Middle frontal gyrus (tissue), 1 donor: ENCODE data around the gene WDR1.

ENCODE experiments used
- DNase-seq: peaks from one replicate; pipeline ENCODE4 v3.0.0-alpha.2; 2015; ENCODE audit warnings: low spot score; ENCODE audit errors: extremely low spot score

WDR1 gene

DNA sequence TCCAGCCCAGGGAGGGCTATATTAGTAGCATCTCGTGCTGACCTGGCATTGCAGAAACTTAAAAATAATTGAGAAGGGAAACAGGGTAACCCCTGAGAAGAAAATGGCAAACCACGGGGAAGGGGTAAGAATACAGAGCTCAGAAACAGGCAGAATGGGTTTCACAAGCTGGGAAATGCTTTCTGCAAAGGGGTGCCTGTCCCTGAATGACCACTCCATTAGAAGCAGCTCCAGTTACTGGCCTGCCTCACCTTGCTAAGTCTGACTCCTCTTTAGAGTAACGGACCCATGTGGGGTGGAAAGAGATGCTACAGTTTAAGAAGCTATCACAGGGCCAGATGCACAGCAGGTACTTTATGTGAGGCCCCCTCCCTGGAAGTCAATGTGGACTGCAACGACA lies 2.5 kb downstream of the WDR1 start:
- DNase-seq, result no peak

DNA sequence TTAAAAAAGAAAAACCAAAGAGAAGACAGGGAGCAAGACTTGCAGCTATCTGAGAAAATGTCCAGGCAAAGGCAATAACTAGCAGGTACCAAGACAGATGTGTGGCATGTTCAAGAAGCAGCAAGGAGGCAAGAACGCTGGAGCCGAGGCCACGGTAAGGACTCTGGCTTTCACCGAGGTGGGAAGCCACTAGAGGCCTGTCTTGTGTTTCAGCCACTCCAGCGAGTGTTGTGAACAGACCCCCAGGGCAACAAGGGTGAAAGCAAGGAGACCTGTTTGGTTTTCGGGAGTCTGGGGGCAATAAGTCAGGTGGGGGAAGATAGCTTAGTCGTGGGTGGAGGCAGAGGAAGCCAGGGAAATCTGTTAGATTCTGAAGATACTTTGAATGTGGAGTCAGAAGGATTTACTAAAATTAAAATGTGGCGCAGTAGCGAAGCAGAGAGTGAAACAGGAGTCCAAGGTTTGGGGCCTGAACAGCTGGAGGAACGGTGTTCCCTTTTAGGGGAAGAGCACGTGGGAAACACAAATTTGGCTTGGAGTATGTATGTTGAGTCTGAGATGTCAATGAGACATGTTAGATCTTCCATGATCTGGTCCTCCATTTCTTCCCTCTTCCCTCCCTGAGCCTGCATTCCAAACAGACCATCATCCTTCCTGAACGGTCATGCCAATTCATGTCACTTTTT lies 3.1 kb downstream of the WDR1 start:
- DNase-seq, result no peak

DNA sequence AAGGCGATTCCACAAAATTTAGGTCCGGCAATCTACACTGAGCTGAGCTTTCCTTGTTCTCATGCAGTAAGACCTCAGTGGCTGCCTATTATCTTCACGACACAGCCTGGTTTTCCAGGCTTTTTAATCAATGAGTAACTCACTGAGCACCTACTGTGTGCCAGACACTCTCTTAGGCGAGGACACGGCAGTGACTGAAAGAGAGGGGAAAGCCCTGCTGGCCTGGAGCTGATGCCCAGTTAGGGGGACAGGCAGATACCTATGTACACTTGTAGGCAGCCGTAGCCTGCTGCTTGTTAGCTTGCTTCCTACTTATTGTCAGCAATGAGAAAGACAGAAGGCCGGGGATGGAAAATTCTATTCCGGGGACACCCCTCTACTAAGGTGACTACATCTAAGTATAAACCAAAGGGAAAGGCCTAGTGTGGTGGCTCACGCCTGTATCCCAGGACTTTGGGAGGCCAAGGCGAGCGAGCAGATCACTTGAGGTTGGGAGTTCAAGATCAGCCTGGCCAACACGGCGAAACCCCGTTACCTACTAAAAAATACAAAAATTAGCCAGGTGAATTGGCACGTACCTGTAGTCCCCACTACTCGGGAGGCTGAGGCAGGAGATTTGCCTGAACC lies 3.8 kb downstream of the WDR1 start:
- DNase-seq, result no peak

DNA sequence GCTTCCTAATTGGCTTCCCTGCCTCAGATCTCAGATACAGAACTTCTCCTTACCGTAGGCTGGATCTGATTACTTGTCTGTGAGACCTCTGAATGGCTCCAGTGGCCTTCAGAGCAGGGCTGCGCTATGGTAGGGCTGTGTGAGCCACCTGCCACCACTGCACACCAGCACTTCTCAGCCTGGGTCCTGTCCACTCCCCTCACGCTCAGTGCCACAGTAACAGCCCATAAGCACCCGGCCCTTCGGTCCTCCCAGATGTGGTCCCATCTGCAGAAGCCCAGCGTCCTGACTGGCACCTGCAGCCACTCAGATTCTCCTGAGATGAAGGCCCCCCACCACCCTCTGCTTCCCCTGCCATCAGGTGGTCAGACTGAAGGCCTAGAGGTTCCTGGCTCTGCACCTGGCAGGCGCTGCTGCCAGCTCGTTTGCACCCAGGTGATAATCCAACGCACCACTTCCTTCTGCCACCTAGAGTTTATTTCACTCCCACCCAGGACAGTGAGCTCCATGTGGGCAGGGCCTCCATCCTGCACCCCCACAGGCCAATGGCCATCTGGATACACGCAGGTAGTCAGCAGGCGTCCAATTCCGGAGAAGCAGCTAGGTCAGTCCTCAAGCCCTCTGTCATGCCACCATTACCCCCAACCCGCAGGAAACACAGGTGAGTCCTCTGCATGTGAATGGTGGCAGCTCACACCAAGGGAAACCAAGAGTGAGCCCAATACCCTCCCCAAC lies 5.4 kb downstream of the WDR1 start:
- no peak for DNase-seq

DNA sequence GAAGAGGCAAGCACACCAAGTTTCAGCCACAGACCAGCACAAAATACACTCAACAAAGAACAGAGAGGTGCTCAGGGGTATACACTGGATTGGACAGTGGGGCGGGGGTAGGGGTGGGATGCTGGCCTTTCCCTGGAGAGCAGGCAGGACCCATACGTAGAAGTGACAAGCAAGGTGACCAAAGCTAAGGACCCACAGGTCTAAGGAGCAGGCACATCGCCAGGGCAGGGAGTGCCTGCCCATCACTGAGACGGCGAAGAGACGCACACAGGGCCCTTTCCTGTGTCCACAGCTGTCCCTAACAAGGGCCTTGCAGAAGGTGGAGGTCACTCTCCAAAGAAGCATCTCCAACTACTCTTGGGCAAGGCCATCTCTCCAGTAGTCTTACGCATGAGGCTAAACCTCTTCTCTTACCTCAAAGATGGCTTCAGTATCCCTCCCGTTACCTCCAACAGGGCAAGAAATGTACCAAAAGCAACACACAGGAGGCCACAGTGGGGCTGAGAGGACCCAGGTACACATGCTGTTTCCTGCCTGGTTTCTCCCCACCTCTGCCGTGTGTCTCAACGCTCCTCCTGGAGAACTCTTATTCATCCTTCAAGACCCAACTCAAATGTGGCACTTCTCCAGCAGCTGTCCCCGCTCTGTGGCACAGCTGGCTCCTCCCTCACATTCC lies 6.5 kb downstream of the WDR1 start:
- no peak for DNase-seq

DNA sequence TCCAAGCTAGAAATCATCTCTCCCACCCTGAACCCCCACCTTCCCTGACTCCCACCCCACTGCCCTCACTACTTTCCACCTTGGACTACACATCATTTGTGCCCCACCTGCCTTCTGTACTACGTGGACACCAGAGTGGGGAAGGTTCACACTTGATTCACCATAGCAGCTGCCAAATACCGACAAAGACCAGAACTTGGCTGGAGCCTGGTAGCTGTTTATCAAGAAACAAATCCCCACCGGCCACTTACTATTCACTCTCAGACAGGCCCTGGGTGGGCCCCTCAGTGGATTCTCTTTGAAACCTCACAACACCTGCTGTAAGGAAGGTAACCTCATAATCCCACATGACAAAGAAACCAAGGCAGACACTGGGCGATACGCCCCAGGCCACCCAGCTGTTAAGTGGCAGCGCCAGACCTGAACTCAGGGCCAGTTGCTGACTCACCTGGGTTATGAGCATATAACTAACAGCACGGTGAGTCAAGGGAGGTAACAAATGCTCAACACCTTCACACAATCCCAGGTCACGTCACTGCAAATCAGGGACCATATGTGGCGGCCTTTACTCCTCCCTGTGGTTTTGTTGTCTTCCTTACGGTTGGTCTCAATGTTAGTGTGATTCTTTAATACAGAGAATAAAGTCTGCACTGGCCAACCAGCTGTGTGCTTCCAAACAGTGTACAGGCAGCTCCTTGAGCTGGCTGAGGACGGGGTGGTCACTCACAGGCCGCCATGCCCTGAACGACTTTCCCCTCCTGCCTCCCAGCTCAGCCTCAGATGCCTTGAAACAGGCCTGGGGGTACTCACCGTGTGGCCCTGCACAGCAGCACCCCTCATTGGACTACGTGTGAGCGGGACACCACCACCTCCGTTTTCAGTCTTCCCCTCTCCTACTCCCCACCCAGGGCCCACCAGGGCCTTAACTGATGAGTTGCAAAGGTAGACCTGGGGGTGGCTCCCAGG lies 7.5 kb downstream of the WDR1 start:
- DNase-seq, result no peak

DNA sequence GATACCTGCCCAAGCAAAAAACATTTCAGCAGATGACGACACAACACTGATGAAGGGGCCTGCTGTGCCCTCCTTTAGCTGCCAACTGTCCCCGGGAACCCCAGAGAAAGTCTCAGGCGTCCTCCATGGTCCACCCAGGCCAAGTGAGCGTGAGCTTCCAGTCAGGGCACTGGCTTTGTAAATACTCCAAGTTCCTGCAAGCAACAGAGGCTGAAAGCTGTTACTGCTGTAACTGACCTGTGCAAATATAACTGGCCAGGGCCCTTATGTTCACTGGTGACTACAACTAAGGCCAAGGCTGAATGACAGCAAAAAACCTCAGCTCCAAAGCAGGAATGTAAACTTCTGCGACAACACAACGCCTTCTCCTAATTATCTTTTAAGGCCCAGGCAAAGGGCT lies 8.2 kb downstream of the WDR1 start:
- no peak for DNase-seq

DNA sequence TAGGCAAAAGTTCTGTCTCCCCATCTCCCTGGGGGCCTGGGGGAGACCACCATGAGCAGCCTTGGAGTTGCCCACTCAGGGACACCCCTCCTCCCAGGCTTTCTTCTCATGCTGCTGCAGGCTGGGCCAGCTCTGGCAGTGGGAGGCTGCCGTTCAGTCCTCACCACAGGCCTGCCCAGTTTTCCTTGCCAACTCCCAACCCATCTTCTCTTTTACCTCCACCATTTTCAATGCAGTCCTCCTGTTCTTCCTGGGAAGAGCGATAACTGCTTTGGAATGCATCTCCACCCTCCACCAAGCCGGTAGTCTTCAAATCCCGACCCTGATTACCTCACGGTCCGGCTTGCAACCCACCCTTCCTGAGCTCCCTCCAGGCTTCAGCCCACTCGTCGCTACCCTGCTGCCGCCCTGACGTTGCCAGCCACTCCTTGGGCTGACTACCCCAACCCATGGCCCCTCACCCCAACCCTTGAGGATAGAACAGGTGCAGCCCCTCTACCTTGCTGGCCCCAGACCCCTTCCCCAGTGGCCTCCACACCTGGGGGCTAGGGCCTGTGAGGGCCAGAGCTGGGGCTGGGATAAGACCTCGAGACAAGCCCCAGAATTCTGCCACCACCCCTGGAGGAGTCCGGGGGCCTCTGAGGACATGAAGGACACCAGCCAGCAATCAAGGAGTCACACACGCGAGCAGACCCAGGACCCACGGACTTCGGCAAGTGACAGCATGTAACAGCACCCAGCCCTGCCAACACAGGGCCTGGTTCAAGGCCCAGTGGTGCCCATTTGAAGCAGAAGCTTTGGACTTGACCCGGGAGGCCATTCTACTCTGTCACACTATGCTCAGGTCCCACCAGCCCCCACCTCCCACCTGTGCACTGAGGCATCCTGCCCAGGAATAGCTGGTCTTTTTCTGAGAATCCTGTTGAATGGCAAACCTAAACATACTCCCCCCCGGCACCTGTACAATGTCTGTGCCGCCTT lies 9.2 kb downstream of the WDR1 start:
- no peak for DNase-seq

DNA sequence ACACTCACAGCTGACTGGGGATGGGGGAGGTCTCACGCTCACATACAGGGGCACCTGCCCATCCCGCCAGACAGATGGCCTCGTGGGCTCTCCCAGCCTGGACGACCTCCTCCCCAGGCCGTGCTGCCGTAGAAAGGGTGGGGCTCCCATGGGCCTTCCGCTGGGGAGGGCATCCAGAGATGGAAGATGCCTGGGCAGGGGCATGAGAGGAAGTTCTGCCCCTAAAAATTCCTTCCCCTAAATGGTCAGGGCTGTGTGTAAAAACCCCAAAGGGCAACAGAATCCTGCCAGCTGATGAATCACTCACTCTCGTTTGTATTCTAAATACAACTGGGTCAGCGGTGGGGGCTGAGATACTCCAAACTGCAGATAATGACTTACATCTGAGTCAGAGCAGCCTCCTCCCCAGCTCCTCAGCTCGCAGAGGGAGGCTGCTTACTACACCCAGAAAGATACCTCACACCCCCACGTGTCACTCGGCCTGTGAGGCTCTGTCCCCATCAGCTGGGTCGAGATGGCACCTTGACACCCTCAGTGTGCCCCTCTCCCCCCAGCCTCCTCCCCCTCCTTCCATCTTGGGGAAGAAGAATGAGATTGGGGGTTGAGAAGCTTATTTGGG lies 10.1 kb downstream of the WDR1 start:
- DNase-seq, result no peak

DNA sequence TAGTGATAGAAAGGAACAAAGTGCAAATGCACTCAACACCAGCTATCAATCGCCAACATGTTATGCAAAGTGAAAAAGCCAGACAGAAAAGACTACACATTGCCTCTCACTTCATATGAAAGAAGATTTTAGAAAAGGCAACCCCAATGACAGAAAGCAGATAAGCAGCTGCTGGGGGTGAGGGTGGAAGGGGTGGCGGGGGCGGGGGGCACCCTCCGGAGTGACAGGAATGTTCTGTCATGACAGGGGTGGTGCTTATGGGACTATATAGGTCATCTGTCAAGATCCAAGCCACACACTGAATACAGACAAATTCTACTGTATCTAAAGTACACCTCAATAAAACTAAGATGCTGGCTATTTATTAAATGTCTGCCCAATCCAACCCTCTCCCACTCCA lies 10.7 kb downstream of the WDR1 start:
- no peak for DNase-seq

DNA sequence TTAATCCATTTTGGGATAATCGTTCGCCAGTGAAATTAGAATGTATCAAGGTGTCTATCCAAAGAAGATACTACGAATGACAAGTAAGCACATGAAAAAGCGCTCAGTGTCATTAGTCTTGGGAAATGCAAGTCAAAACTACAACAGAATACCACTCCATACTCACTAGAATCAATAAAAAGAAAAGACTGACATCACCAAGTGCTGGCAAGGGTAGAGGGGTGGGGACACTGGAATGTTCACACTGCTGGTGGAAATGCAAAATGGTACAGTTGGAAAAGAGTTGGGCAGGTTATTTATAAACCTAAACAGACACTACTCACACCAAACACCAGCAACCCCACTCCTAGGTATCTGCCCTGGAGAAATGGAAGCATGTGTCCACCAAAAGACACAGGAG lies 11.2 kb downstream of the WDR1 start:
- no peak for DNase-seq

DNA sequence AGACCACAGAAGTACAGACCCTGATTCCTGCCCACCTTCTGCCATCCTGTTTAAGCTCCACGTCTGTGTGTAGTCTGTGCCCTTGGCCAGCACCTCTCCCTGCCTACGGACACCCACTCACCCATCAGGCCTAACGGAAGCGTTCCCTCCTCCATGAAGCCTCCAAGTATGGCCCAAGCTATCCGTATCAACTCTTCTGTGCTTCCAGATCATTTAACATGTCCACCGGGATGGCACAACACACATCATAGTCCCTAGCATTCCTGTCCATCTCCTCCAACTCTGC lies 11.7 kb downstream of the WDR1 start:
- DNase-seq, result no peak

DNA sequence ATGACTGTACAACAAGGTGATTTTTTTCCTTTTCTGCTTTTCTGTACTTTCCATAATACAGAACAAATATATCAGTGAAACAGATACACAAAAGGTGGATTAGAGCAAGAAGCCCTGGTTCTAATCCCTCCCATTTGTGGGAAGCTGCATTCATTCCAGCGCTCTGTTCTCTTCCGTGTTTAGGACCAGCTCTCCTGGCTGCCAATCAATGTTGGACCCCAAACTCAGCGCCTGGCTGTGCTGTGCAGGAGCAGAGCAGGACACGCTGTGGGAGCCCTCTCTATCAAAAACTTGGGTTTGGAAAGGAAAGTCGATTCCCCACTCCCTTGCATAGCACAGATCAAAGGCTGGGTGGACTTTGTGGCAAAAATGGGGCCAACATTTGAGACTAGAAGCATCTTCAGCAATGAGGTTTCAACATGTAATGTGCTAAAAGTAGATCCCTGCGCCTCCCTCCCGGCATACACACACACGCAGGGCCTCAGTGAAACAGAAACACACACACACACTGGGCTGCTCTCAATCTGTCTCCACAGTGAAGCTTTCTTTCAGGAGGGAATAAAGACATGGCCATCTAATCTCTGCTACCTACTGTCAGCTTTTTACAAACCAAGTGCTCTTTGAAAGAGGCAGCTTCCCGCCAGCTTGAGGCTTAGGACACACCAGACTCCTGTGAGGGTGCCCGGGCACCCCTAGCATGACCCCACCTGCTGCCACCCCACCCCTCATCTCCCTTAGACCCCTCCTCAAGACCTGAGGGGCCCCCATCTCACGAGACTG lies 12.2 kb downstream of the WDR1 start:
- DNase-seq, result no peak

DNA sequence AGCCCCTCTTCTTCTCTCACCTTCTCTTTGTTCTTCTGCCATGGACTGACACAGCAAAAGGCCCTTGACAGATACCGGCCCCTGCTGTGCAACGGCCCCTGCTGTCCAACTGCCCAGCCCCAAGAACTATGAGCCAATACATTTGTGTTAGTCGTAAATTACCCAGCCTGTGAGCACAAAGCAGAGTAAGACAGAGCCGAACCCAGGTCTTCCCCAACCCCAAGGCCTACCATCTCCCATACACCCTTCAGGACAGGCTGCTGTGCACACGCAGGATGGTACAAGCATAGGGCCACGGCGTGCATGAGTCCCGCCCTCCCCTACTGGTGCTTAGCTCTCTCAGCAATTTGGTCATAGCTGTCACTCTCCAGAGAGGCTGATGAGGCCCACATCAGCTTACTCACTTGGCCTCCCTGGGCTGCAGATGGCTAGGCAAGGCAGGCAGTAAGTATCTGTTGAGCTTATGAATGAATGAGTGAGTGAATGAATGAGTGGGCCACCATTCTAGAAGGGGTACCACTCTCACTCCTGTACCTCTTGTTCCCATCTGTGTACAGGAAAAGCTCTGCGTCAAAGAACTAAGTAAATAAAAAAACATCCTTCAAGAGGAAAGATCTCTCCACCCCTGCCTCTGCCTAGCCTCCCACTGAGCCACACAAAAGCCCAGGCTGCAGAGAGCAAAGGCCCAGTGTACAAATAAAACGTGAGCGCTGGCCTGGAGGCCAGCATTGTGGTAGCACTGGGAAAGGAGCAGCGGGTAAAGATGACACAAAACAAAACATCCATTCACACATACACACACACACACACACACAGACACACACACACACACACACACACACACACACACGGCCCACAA lies 13.9 kb downstream of the WDR1 start:
- no peak for DNase-seq

DNA sequence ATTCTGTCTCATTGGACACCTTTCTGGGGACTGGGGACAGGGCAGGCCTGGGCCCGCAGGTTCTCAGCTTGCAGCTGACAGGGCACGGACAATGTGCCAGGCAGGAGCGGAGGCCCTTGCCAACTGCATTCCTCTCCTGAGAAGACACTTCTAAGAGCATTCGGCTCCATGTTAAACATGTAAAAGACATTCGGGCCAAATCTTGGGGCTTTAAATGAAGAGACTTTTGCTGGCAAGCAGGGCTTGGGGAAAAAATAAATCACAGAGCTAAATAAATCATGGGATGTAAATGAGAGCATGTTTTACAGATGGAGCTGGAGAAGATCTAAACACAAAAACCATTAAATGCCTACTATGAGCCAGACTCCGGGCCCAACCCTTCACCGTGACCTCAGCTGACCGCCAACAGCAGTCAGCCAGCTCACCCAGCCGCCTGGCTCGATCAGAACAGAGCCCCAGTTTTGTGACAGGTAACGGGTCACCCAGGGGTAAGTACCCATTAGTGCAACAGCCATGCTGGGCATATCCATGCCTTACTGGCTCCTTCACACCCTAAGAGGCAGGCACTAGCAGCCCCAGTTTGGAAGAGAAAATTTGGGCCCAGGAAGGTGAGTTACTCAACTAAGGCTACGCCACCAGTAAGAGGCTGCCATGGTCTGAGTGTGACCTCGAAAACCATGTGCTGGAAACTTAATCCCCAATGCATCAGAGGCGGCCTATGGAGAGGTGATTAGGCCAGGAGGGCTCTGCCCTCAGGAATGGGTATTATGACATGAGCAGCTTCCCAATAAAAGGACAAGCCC lies 14.7 kb downstream of the WDR1 start:
- no peak for DNase-seq

DNA sequence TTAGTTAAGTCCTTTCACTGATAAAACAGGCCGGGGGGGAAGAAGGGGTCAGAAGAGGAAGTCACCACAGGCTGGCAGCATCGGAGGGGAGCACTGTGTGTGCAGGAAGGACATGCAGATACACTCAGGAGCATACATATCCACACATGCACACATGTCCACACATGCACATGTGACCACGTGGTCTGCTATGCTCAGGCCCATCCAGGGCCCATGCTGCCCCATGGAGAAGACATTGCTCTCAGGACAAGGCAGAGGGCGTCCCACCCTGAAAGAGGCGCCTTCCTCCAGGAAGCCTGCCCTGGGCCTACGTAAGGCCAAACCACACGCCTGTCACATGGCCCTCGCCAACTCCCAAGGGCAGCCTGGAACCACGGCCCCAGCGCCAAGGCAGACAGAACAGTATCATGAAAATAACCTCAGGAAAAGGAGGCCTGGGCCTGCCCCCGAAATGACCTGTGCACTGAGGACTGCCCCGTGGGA lies 15.8 kb downstream of the WDR1 start:
- no peak for DNase-seq
